ENCODE results near the gene PCNP. TPM values are rescaled to one million over a fixed set of nuclear protein-coding genes. Genes with fewer than 3 reads are reported as not detected.
"Not testable (repeated sequence)": the region's sequence is repeated elsewhere in the genome, so short reads cannot be mapped to it uniquely, and the experiment has no call there.

PCNP gene
- 100 to 1,000 TPM in 1 of 3 donors, 10 to 100 TPM in 2; 49.4 to 148 (median 58.7) TPM for polyA plus RNA-seq

- WGBS, 3 donors, result 1 to 2% (median 2%) methylated on average over 47 of the region's 47 CpGs
- H3K27ac ChIP-seq (ENCODE audit: low read depth, low read length), result peak within 1 kb of the TSS; percentile 96
Observed at GRCh38 chr3:101573449-101574387, at the start of gene PCNP. TSS of gene PCNP (plus strand) at chr3:101574180. CDS start at chr3:101574216, 36 bp downstream.

- H3K27ac ChIP-seq (ENCODE audit: low read depth, low read length), result no peak overlapping the region
- WGBS, 3 donors, result 77 to 88% (median 83%) methylated on average over 4 of the region's 4 CpGs
Observed at GRCh38 chr3:101527441-101527840, 46.5 kb upstream of the PCNP start.

GRCh38 chr3:101527906-101528305, 46.1 kb upstream of the PCNP start:
- WGBS, 3 donors, result 20 to 40% (median 33%) methylated on average over 1 of the region's 1 CpG
- H3K27ac ChIP-seq (ENCODE audit: low read depth, low read length), result no peak overlapping the region

- no peak overlapping the region for H3K27ac ChIP-seq (ENCODE audit: low read depth, low read length)
- 78 to 86% (median 81%) methylated on average over 4 of the region's 4 CpGs for WGBS, 3 donors
Observed at GRCh38 chr3:101529816-101530685, 43.9 kb upstream of the PCNP start.

- WGBS, 3 donors, result 39 to 63% (median 43%) methylated on average over 2 of the region's 2 CpGs
- no peak overlapping the region for H3K27ac ChIP-seq (ENCODE audit: low read depth, low read length)
Observed at GRCh38 chr3:101530686-101531047, 43.3 kb upstream of the PCNP start.

GRCh38 chr3:101531473-101532086, 42.4 kb upstream of the PCNP start:
- no peak overlapping the region for H3K27ac ChIP-seq (ENCODE audit: low read depth, low read length)
- 20 to 34% (median 28%) methylated on average over 2 of the region's 2 CpGs for WGBS, 3 donors

GRCh38 chr3:101532783-101533602, 41.0 kb upstream of the PCNP start:
- no peak overlapping the region for H3K27ac ChIP-seq (ENCODE audit: low read depth, low read length)
- 61 to 73% (median 63%) methylated on average over 9 of the region's 9 CpGs for WGBS, 3 donors

- H3K27ac ChIP-seq (ENCODE audit: low read depth, low read length), result no peak overlapping the region
- WGBS, 3 donors, result 66 to 86% (median 83%) methylated on average over 1 of the region's 1 CpG
Observed at GRCh38 chr3:101533603-101533968, 40.4 kb upstream of the PCNP start.

- WGBS, 3 donors, result 71 to 78% (median 74%) methylated on average over 5 of the region's 5 CpGs
- H3K27ac ChIP-seq (ENCODE audit: low read depth, low read length), result no peak overlapping the region
Observed at GRCh38 chr3:101535221-101535620, 38.8 kb upstream of the PCNP start.

GRCh38 chr3:101536266-101536665, 37.7 kb upstream of the PCNP start:
- WGBS, 3 donors, result 89 to 100% (median 94%) methylated on average over 1 of the region's 1 CpG
- no peak overlapping the region for H3K27ac ChIP-seq (ENCODE audit: low read depth, low read length)

- H3K27ac ChIP-seq (ENCODE audit: low read depth, low read length), result not testable (repeated sequence)
- 45 to 84% (median 54%) methylated on average over 1 of the region's 1 CpG for WGBS, 3 donors
Observed at GRCh38 chr3:101536955-101537354, 37.0 kb upstream of the PCNP start.

GRCh38 chr3:101542957-101543356, 31.0 kb upstream of the PCNP start:
- no peak overlapping the region for H3K27ac ChIP-seq (ENCODE audit: low read depth, low read length)

GRCh38 chr3:101544161-101544850, 29.7 kb upstream of the PCNP start:
- 73 to 89% (median 86%) methylated on average over 1 of the region's 1 CpG for WGBS, 3 donors
- no peak overlapping the region for H3K27ac ChIP-seq (ENCODE audit: low read depth, low read length)

GRCh38 chr3:101548527-101549105, 25.4 kb upstream of the PCNP start:
- H3K27ac ChIP-seq (ENCODE audit: low read depth, low read length), result no peak overlapping the region
- 58 to 77% (median 71%) methylated on average over 2 of the region's 2 CpGs for WGBS, 3 donors

- no peak overlapping the region for H3K27ac ChIP-seq (ENCODE audit: low read depth, low read length)
- 55 to 84% (median 73%) methylated on average over 1 of the region's 1 CpG for WGBS, 3 donors
Observed at GRCh38 chr3:101549473-101549872, 24.5 kb upstream of the PCNP start.

GRCh38 chr3:101551359-101552081, 22.5 kb upstream of the PCNP start:
- H3K27ac ChIP-seq (ENCODE audit: low read depth, low read length), result not testable (repeated sequence)
- WGBS, 3 donors, result 93 to 97% (median 96%) methylated on average over 37 to 50 of the region's 50 CpGs

GRCh38 chr3:101553381-101553780, 20.6 kb upstream of the PCNP start:
- 78 to 84% (median 83%) methylated on average over 5 of the region's 5 CpGs for WGBS, 3 donors
- H3K27ac ChIP-seq (ENCODE audit: low read depth, low read length), result not testable (repeated sequence)

Data from adipose tissue (tissue), 3 donors.